SJCRH30 (cell line): ENCODE results near the gene USP43. TPM values are rescaled to one million over a fixed set of nuclear protein-coding genes. Genes with fewer than 3 reads are reported as not detected.

Experiments
- DNase-seq, 2 experiments: peaks; one replicate each; pipeline ENCODE4 v3.0.0-alpha.2; 2015 to 2020
- H3K27ac ChIP-seq: fragments of 250-450 bp; sonication (Bioruptor Pico); 2 replicates; pipeline ENCODE4 v1.5.1; 2020; ENCODE audit warnings: mild to moderate bottlenecking, moderate library complexity
- H3K27me3 ChIP-seq: fragments of 250-450 bp; sonication (Bioruptor Pico); 2 replicates; pipeline ENCODE4 v1.5.1; 2020; ENCODE audit warnings: mild to moderate bottlenecking, moderate library complexity
- H3K36me3 ChIP-seq: fragments of 250-450 bp; sonication (Bioruptor Pico); 2 replicates; pipeline ENCODE4 v1.5.1; 2020; ENCODE audit warnings: mild to moderate bottlenecking, moderate library complexity
- H3K4me1 ChIP-seq: fragments of 250-450 bp; sonication (Bioruptor Pico); 2 replicates; pipeline ENCODE4 v1.5.1; 2020; ENCODE audit warnings: mild to moderate bottlenecking, moderate library complexity
- H3K4me3 ChIP-seq: fragments of 250-450 bp; sonication (Bioruptor Pico); 2 replicates; pipeline ENCODE4 v1.5.1; 2020; ENCODE audit warnings: mild to moderate bottlenecking, moderate library complexity
- H3K9me3 ChIP-seq: fragments of 250-450 bp; sonication (Bioruptor Pico); replicated peaks from 2 replicates; pipeline ENCODE4 v1.5.1; 2020; ENCODE audit warnings: mild to moderate bottlenecking, moderate library complexity
- total RNA-seq: library from RNA; depleted of rRNA; stranded (reverse); fragments of >200 nt; shearing (Covaris generic); gene quantifications from 2 replicates; pipeline ENCODE4 v1.2.3, GENCODE V29; 2014

USP43 gene
- total RNA-seq, 1 experiment from 2014 or later: 0.04 TPM

- Histone ChIP-seq H3K27me3 (no peaks in the 10 kb centered on the region), H3K9me3 (no peaks in the 10 kb centered on the region), H3K4me1 (no peaks in the 10 kb centered on the region), H3K4me3 (no peak overlapping the region), H3K36me3 (no peaks in the 10 kb centered on the region), H3K27ac (no peak overlapping the region)
- DNase-seq: no peak
Observed at GRCh38 chr17:9676820-9677310, 31.5 kb downstream of the USP43 start.

- DNase-seq: no peak
- Histone ChIP-seq H3K9me3 (no peaks in the 10 kb centered on the region), H3K36me3 (no peaks in the 10 kb centered on the region), H3K27me3 (no peaks in the 10 kb centered on the region), H3K4me3 (no peak overlapping the region), H3K4me1 (no peaks in the 10 kb centered on the region), H3K27ac (no peak overlapping the region)
Observed at GRCh38 chr17:9677411-9677810, 32.1 kb downstream of the USP43 start.

GRCh38 chr17:9677896-9678295 is 32.6 kb downstream of the USP43 start:
- Histone ChIP-seq H3K4me3 (no peak overlapping the region), H3K27ac (no peak overlapping the region), H3K36me3 (no peaks in the 10 kb centered on the region), H3K27me3 (no peaks in the 10 kb centered on the region), H3K9me3 (no peaks in the 10 kb centered on the region), H3K4me1 (no peaks in the 10 kb centered on the region)
- no peak for DNase-seq

GRCh38 chr17:9684955-9685621 is 39.8 kb downstream of the USP43 start:
- Histone ChIP-seq H3K9me3 (no peaks in the 10 kb centered on the region), H3K4me1 (no peaks in the 10 kb centered on the region), H3K27ac (no peak overlapping the region), H3K36me3 (no peaks in the 10 kb centered on the region), H3K4me3 (no peak overlapping the region), H3K27me3 (no peaks in the 10 kb centered on the region)
- DNase-seq: no peak

GRCh38 chr17:9693755-9694154 is 48.4 kb downstream of the USP43 start:
- DNase-seq: no peak

GRCh38 chr17:9696279-9697044 is 51.1 kb downstream of the USP43 start:
- no peaks in the 10 kb centered on the region for H3K27me3 ChIP-seq
- H3K36me3 ChIP-seq: no peaks in the 10 kb centered on the region
- no peak overlapping the region for H3K27ac ChIP-seq
- H3K4me1 ChIP-seq: no peaks in the 10 kb centered on the region
- no peak overlapping the region for H3K4me3 ChIP-seq
- no peak for DNase-seq
- no peaks in the 10 kb centered on the region for H3K9me3 ChIP-seq

More at GRCh38 chr17:9693755-9694154, 48.4 kb downstream of the USP43 start:
- H3K27me3 ChIP-seq: no peaks in the 10 kb centered on the region
- H3K4me3 ChIP-seq: no peak overlapping the region
- H3K4me1 ChIP-seq: no peaks in the 10 kb centered on the region
- H3K27ac ChIP-seq: no peak overlapping the region
- no peaks in the 10 kb centered on the region for H3K9me3 ChIP-seq
- no peaks in the 10 kb centered on the region for H3K36me3 ChIP-seq

GRCh38 chr17:9700136-9700535 is 54.8 kb downstream of the USP43 start:
- Histone ChIP-seq H3K27ac (no peak overlapping the region), H3K9me3 (no peaks in the 10 kb centered on the region), H3K36me3 (no peaks in the 10 kb centered on the region), H3K4me3 (no peak overlapping the region), H3K27me3 (no peaks in the 10 kb centered on the region), H3K4me1 (no peaks in the 10 kb centered on the region)
- DNase-seq: no peak

GRCh38 chr17:9700754-9701476 is 55.6 kb downstream of the USP43 start:
- DNase-seq: no peak
- no peak overlapping the region for H3K27ac ChIP-seq
- H3K4me1 ChIP-seq: no peaks in the 10 kb centered on the region
- no peaks in the 10 kb centered on the region for H3K36me3 ChIP-seq
- H3K27me3 ChIP-seq: no peaks in the 10 kb centered on the region
- H3K4me3 ChIP-seq: no peak overlapping the region
- no peaks in the 10 kb centered on the region for H3K9me3 ChIP-seq

GRCh38 chr17:9702482-9702881 is 57.2 kb downstream of the USP43 start:
- Histone ChIP-seq H3K4me3 (no peak overlapping the region), H3K4me1 (no peaks in the 10 kb centered on the region), H3K27me3 (no peaks in the 10 kb centered on the region), H3K9me3 (no peaks in the 10 kb centered on the region), H3K27ac (no peak overlapping the region), H3K36me3 (no peaks in the 10 kb centered on the region)
- DNase-seq: no peak

- H3K36me3 ChIP-seq: no peaks in the 10 kb centered on the region
- no peaks in the 10 kb centered on the region for H3K4me1 ChIP-seq
- DNase-seq: no peak
- no peak overlapping the region for H3K4me3 ChIP-seq
- H3K27ac ChIP-seq: no peak overlapping the region
- no peaks in the 10 kb centered on the region for H3K9me3 ChIP-seq
- H3K27me3 ChIP-seq: no peaks in the 10 kb centered on the region
Observed at GRCh38 chr17:9702914-9703780, 57.8 kb downstream of the USP43 start.

- Histone ChIP-seq H3K27ac (no peak overlapping the region), H3K4me1 (no peaks in the 10 kb centered on the region), H3K27me3 (no peaks in the 10 kb centered on the region), H3K4me3 (no peak overlapping the region), H3K9me3 (no peaks in the 10 kb centered on the region), H3K36me3 (no peaks in the 10 kb centered on the region)
- DNase-seq: no peak
Observed at GRCh38 chr17:9703781-9704082, 58.4 kb downstream of the USP43 start.

GRCh38 chr17:9705745-9706144 is 60.4 kb downstream of the USP43 start:
- no peaks in the 10 kb centered on the region for H3K4me1 ChIP-seq
- no peak for DNase-seq
- no peaks in the 10 kb centered on the region for H3K27me3 ChIP-seq
- no peak overlapping the region for H3K27ac ChIP-seq
- H3K9me3 ChIP-seq: no peaks in the 10 kb centered on the region
- no peak overlapping the region for H3K4me3 ChIP-seq
- no peaks in the 10 kb centered on the region for H3K36me3 ChIP-seq

GRCh38 chr17:9707948-9708347 is 62.6 kb downstream of the USP43 start:
- no peak overlapping the region for H3K27ac ChIP-seq
- no peaks in the 10 kb centered on the region for H3K4me1 ChIP-seq
- no peaks in the 10 kb centered on the region for H3K27me3 ChIP-seq
- no peaks in the 10 kb centered on the region for H3K9me3 ChIP-seq
- no peaks in the 10 kb centered on the region for H3K36me3 ChIP-seq
- H3K4me3 ChIP-seq: no peak overlapping the region
- DNase-seq: no peak

- H3K27me3 ChIP-seq: no peaks in the 10 kb centered on the region
- H3K4me3 ChIP-seq: no peak overlapping the region
- H3K36me3 ChIP-seq: no peaks in the 10 kb centered on the region
- no peak for DNase-seq
- no peaks in the 10 kb centered on the region for H3K9me3 ChIP-seq
- H3K4me1 ChIP-seq: no peaks in the 10 kb centered on the region
- no peak overlapping the region for H3K27ac ChIP-seq
Observed at GRCh38 chr17:9714801-9715200, 69.5 kb downstream of the USP43 start.
